Measurements from ENCODE around the gene ANKRD53.

ANKRD53 gene

GRCh38 chr2:70978341-70979179, at the start of gene ANKRD53:
Gene ANKRD53 (plus strand): TSS chr2:70978630. CDS start chr2:70978646, 16 bp downstream.
- intact Hi-C loops (cut with DNase I) = no loop called here
- DNase-seq = peak in 15 of 42 donors; percentile 4 to 48 (median 24)

DNA sequence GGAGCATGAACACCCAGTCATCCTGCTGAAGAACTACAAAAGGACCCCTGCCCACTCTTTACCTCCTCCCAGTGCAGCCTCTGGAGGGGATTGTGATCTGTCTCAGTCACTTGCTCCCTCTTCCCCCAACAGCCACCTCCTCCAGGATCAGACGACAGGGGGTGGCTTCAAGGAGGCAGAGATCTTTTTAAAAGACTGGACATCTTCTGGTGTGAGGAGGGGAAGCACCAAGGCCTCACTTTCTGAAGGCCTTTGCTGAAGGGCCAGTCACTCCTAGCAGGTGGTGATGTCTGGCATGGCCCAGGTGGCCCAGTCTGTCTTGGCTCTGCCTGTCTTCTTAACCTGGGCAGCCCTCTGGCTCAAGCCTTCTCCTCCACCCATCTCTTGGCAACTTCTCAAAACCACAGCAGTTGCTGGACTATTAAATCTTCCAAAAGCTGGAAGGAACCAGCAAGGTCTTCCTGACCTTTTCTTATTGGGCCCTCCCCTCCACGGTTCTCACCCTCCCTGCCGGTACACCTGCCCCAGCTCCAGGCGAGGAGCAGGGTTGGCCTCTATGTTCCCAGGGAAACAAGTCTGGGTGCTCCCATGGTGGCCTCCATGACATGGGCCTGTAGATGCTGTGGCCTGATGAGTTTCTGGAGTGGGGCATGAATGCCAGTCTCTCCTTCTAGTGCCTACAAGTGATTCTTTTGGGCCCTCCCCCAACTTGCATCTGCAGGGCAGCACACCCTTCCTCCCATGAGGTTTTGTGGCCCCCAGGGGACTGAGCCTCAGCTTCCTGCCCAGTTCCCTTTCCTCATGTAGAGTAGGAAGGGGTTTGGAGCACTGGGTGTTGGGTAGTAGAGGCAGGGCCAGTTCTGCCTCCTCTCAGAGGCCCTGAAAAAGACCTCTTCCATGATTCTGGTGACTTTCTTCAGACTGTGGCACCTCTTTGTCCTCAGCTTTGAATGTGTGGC, 47.8 kb upstream of the ANKRD53 start:
- peak in 6 of 42 donors; percentile 3 to 25 (median 12) for DNase-seq
- intact Hi-C loops (cut with DNase I) = no loop called here

- intact Hi-C loops (cut with DNase I) = no loop called here
- peak in 2 of 42 donors; percentile 16 to 23 for DNase-seq
Measured at GRCh38 chr2:70931376-70932000, 46.9 kb upstream of the ANKRD53 start.

DNA sequence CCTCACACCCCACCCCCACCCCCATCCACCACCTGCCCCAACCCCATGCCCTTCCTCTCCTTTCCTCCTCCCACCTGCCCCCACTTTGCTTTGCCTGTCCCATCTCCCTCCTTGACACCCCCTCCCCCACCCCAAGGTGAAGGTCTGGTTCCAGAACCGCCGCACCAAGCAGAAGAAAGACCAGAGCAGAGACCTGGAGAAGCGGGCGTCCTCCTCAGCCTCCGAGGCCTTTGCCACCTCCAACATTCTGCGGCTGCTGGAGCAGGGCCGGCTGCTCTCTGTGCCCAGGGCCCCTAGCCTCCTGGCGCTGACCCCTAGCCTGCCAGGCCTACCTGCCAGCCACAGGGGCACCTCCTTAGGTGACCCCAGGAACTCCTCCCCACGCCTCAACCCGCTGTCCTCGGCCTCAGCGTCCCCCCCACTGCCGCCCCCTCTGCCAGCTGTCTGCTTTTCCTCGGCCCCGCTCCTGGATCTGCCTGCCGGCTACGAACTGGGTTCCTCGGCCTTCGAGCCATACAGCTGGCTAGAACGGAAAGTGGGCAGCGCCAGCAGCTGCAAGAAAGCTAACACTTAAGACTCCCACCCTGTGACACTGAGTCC, 45.7 kb upstream of the ANKRD53 start:
- intact Hi-C loops (cut with DNase I) = no loop called here

DNA sequence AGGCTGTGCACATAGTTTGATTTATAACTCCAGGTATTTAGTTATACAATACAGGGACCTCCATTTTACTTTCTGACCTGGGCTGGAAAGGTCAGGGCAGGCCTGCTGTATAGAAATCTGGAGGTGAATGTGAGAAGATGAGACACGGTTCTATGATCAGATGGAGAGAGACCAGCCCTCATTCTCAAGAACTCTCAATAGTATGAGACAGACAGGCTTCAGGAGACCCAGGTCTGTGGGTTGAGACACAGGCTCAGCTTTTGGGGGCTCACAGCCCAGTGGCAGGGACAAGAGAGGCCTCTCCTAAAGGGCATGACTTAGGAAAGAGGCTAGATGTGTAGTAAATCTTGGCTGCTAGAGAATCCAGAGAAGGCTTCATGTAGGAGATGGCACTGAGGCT, 43.4 kb upstream of the ANKRD53 start:
- DNase-seq = peak in 1 of 42 donors; percentile 8
- intact Hi-C loops (cut with DNase I) = no loop called here

More for the DNA sequence above, 45.7 kb upstream of the ANKRD53 start:
- peak in 1 of 42 donors; percentile 19 for DNase-seq

DNA sequence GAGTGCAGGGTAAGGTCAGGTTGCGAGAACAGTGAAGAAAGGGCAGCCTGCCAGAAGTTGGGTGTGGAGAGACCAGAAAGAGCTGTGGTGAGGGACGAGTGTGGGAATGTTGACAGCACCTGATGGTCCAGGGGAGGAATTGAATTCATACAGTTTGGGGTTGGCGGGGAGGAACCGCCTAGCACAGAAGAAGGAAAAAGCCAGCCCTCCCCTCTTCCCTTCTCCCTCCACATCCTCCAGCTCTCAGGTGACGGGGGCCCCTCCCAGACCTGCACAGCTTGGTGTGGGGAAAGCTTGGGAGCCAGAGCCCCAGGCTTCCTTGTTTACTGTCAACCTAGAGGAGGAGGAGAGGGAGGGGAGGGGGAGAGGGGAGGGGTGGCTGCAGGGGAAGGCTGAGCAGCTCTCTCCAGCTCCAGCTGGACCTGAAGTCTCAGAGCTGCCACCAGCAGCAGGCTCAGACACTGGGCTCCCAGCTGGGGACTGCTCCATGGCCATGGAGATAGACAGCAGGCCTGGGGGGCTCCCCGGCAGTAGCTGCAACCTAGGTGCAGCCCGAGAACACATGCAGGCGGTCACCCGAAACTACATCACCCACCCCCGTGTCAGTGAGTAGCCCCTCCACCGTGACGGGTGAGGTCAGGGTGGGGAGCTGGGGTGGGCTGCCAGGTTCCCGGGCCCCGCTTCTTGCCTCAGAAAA, 42.8 kb upstream of the ANKRD53 start, which contains the start of gene ATP6V1B1:
ATP6V1B1 (plus strand) TSS at position 433 of the 697 bp plus-strand sequence; CDS start at position 488, 55 bp downstream.
- peak in 3 of 42 donors; percentile 1 to 18 (median 9) for DNase-seq
- intact Hi-C loops (cut with DNase I) = no loop called here

DNA sequence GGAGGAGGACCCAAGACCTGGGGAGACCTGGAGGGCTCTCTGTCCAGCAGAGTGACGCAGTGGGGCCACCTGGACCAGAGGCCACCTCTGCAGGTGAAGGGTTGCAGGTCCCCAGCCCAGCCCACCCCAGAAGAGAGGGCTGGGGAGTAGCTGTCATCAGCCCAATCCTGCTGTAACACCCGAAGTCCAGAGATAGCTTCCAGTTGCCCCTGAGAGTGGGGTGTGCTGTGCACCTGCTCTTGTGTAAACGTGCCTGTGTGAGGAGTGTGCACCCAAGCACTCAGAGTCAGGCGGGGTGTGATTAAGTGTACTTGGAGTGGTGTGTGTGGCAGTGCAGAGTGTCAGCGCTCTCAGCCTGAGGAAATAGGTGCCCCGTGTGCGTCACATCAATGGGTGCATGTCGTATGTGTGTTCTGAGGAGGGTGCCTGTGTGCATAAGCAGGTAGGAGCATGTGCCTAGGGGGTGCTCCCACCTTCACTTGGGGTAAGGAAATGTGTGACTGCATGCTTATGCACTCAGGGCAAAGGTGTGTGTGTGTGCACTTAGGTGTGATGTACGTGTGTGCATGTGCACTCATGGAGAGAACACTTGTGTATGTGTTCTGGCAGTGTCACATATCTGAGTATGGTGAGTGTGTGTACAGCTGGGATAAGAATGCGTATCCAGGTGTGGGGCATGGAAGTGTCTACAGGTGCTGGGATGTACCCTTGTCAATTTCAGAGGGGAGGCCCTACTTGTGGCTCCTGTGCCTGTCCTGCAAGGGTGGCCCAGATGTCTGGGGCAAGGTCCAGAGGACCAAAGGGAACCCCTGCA, 42.1 kb upstream of the ANKRD53 start:
- intact Hi-C loops (cut with DNase I) = no loop called here
- DNase-seq = peak in 3 of 42 donors; percentile 9 to 12 (median 11)

- intact Hi-C loops (cut with DNase I) = no loop called here
Measured at GRCh38 chr2:70936979-70937811, 41.2 kb upstream of the ANKRD53 start.

DNA sequence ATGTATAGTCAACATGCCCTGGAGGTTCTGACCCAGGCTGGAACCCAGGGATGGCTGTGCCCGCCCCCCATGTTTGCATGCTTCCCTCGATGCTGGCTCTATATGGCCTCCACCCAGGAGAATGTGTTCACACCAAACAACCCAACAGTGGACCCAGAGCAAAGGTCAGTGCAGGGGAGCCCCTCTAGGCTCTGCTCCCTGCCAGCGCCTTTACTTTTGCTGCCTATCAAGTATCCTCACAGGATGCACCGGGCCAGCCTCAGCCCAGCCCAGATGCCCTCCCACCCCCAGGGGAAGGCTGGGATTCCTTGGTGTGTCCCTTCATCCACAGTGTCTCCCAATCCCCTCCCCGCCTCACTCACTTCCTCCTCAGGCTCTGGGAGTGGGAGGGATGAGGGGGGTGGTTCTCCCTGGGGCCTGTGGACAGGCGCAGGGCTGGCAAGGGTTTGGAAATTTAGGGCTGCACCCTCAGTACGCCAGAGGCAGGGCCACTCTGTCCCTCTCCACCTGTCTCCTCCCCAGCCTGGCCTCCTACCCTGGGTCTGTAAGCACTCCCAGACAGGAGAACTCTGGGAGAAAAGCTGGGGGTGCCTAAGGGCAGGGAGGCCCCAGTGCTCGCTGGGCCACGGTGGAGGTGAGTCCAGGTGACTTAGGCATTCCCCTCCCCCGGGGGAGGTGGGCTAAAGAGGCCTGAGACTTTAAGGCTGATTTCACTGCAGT, 40.4 kb upstream of the ANKRD53 start:
- intact Hi-C loops (cut with DNase I) = no loop called here
- DNase-seq = peak in 4 of 42 donors; percentile 2 to 20 (median 10)

More at GRCh38 chr2:70936979-70937811, 41.2 kb upstream of the ANKRD53 start:
- peak in 3 of 42 donors; percentile 20 to 26 (median 25) for DNase-seq

- intact Hi-C loops (cut with DNase I) = no loop called here
- DNase-seq = peak in 3 of 42 donors; percentile 6 to 19 (median 16)
Measured at GRCh38 chr2:70938586-70938950, 39.9 kb upstream of the ANKRD53 start.

DNA sequence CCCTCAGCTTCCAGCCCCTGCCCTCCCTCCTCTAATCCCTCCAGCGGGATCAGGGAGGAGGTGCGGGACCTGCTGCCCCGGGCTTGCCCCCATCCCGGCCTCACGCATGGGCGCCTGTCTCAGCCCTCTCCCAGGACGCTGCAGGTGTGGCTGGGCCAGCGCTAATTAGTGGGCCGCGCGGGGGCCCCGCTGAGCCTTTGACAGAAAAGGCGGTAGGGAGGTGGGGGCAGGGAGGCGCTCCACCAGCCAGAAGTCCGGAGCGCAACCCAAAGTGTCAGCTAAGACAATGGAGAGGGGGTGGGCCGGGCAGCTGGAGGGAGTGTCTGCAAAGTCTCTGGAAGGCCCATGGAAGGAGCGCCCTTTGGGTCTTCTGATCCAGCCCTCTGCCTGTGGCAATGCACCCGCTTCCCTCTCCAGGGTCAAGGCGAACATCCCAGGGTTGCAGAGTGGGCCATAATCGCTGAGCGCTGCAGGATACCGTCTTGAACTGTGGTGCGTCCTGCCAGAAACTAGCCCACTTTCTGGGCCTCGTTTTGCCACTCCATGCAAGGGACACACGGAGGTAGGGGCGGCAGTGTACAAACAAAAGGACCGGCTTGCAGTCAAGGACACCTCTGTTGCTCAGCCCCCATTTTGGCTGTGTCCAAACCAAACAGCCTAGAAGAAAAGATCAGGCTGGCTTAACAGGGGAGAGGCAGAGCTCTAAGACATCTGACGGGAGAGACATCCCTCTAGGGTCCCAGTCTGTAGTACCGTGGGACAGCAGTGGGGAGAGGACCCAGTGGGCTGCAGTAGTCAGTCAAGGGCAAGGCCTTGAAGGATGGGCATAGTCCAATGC, 39.2 kb upstream of the ANKRD53 start:
- intact Hi-C loops (cut with DNase I) = no loop called here
- DNase-seq = peak in 3 of 42 donors; percentile 9 to 26 (median 20)

DNA sequence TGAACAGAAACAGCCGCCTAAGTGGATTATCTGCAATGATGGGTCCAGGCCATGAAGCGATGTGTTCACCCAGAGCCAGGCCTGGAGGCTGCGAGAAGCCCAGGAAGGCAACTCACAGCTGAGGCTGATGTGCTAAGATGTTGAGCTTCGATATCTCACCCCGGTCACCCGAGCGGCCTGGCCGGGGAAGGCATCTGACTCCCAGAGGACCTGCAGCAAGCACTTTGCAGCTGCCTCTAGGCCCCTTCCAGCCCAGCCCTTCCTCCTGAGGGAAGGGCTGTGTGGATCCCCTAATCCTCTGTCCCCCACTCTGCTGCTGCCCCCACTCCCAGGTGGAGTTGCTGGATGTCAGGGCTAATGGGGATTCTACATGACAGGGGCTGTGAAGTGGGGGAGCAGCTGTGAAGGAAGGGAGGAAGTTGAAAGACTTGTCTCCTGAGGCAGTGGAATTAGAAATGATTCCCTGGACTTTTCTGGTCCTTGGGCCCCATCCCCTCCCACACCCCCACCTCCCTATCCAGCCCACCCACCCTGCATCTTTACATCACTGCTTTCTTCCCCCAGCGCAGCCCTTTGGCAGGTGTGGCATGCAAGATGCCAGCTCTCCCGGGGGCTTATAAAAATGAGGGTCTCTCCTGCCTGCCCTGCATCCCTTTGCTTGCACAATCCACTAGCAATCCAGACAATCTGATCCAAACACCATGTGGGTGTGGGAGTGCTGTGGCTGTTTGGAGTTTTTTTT, 38.4 kb upstream of the ANKRD53 start:
- intact Hi-C loops (cut with DNase I) = no loop called here
- DNase-seq = peak in 2 of 42 donors; percentile 1 to 30

GRCh38 chr2:70941186-70941585, 37.2 kb upstream of the ANKRD53 start:
- DNase-seq = no peak
- intact Hi-C loops (cut with DNase I) = no loop called here

DNA sequence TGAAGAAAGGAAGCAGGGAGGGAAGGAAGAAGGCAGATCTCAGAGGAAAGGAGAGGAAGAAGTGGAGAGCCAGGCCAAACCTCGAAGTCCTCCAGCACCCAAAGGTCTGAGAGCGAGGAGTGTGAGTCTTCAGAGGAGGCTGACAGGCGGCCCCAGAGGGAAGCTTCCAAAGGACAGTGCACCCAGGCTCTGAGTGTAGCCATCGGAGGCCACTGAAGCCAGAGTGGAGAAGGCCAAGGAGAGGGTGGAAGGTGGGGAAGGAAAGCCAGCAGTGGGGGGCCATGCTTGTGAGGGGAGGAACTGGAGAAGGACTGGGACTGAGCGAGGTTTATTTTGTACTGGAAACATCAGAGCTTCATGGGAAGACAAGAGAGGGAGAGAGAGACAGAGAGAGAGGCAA, 36.7 kb upstream of the ANKRD53 start:
- DNase-seq = no peak
- intact Hi-C loops (cut with DNase I) = no loop called here
